Measurements from ENCODE around the gene AZGP1.

- TF ChIP-seq SPI1 (IDR thresholded peaks at IDR 0.05; ENCODE audit: low read depth, low read length), result no peak
- TF ChIP-seq POLR2AphosphoS5 (IDR thresholded peaks at IDR 0.05; ENCODE audit: low read depth, low read length), result no peak
These were observed 8.8 kb upstream of the AZGP1 start for GRCh38 chr7:99984593-99984992.

Measured in GM12891 (cell line).